Measurements from ENCODE around the gene ZNF438. TPM values are rescaled to one million over a fixed set of nuclear protein-coding genes. Genes with fewer than 3 reads are reported as not detected.

ZNF438 gene
- total and polyA plus RNA-seq, 2 of the 4 experiments (the other 2 are of a cell fraction): 1.8 to 2.9 TPM

DNA sequence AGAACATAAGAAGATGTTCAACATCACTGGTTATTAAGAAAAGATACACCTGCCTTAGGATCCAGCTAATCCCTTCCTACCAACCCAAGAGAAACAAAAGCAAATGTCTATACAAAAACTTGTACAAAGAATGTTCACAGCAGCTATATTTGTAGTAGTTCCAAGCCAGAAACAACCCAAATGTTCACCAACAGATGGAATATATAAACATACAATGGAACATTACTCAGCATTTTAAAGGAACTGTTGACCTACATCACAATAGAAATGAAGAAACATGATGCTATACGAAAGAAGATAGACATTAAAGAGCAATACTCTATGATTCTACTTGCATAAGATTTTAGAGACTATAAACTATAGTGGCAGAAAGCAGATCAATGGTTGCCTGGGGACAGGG, 149.4 kb downstream of the ZNF438 start:
- H2BK5ac ChIP-seq (ENCODE audit: low read depth, low read length, poor library complexity, severe bottlenecking): no peak overlapping the region
- no peaks in the 10 kb centered on the region for H3K9me3 ChIP-seq (ENCODE audit: control insufficient read depth, insufficient read depth, low read length)
- TF ChIP-seq SMC3 (IDR thresholded peaks at IDR 0.05; ENCODE audit: low read depth, low read length) (no peak), NFE2L2 (IDR thresholded peaks at IDR 0.05; ENCODE audit: low read depth, low read length) (peak; percentile 58; the same call in 1 of the 2 replicates)
- peak overlapping the region; percentile 83 for H3K18ac ChIP-seq (ENCODE audit: low read depth, low read length)
- WGBS, 2 experiments (ENCODE audit: extremely low coverage in 2 of 2, insufficient read length in 1 of 2): no CpG with 5 or more reads among the region's 1 CpG
- no peak overlapping the region for H2BK20ac ChIP-seq (ENCODE audit: low read depth, low read length)
- no peaks in the 10 kb centered on the region for H3K36me3 ChIP-seq (ENCODE audit: control insufficient read depth, insufficient read depth, low read length)
- no peak overlapping the region for H4K91ac ChIP-seq (ENCODE audit: insufficient read depth, low read depth, low read length)
- intact Hi-C loops (cut with micrococcal nuclease): no loop called here
- H2AK5ac ChIP-seq (ENCODE audit: low read depth, low read length): no peak overlapping the region
- H4K5ac ChIP-seq (ENCODE audit: low read depth, low read length): no peak overlapping the region; the same call in 1 of the 2 replicates
- ChIA-PET POLR2A (ENCODE audit: unreplicated experiment) (no interaction called here), CTCF (interaction anchor here (1.5 kb wide), 1 partner anchor 9 kb away, joined by 4 read pairs; no protein-coding TSS in a partner anchor)
- H3K23ac ChIP-seq (ENCODE audit: low read depth, low read length): no peak overlapping the region
- ATAC-seq (ENCODE audit: low read depth): peak; percentile 32; the same call in 1 of the 2 replicates
- no peak overlapping the region for H2BK120ac ChIP-seq (ENCODE audit: low read depth, low read length)
- no peak overlapping the region for H3K27ac ChIP-seq (ENCODE audit: insufficient read depth, low read length)
- H3K4me2 ChIP-seq (ENCODE audit: low read depth, low read length): peak overlapping the region; percentile 30
- 0 out of 4 replicates have a peak, but pooled peaks cover 0 to 3% of the 10 kb centered on the region in 2 experiments for H3K79me1 ChIP-seq (ENCODE audit: low read depth in 1 of 2, low read length in 2 of 2)
- H3K56ac ChIP-seq (ENCODE audit: extremely low read depth, insufficient read depth, low read length): no peak overlapping the region
- no peaks in the 10 kb centered on the region for H3K9me1 ChIP-seq (ENCODE audit: insufficient read depth, low read length)
- dilution Hi-C loops (cut with HindIII; ENCODE audit: low sequenced_read_pairs, unreplicated experiment): no loop called here
- no peak overlapping the region for H2AK9ac ChIP-seq (replicated peaks; ENCODE audit: low read depth, low read length, poor library complexity)
- H4K8ac ChIP-seq (ENCODE audit: low read depth in 2 of 2, low read length in 2 of 2): no peak overlapping the region
- no peak overlapping the region for H2BK15ac ChIP-seq (ENCODE audit: low read depth, low read length)
- in situ Hi-C loops (cut with MboI; ENCODE audit: low sequenced_read_pairs): no loop called here
- no peak overlapping the region for H3K9ac ChIP-seq (ENCODE audit: low read depth, low read length)
- no peak overlapping the region for H3K4ac ChIP-seq (ENCODE audit: low read depth, low read length)
- no peaks in the 10 kb centered on the region for H3K27me3 ChIP-seq (ENCODE audit: control insufficient read depth, insufficient read depth, low read length)
- H3K4me3 ChIP-seq (ENCODE audit: insufficient read depth, low read depth, low read length): no peak overlapping the region
- H4K20me1 ChIP-seq (ENCODE audit: insufficient read depth, low read length): no peaks in the 10 kb centered on the region
- no TSS peak for BruUV-seq (replicated peaks)
- no peak overlapping the region for H3K14ac ChIP-seq (replicated peaks; ENCODE audit: low read depth, low read length)
- H3K4me1 ChIP-seq (ENCODE audit: control insufficient read depth, insufficient read depth, low read length): peaks cover 1% of the 10 kb centered on the region; the same call in 1 of the 2 replicates
- no peak overlapping the region for H2AFZ ChIP-seq (replicated peaks; ENCODE audit: low read length, poor library complexity)
- peak; percentile 57 for DNase-seq
